Neuronal stem cell (in vitro differentiated cells): ENCODE data around the gene DUSP28.
A peak's percentile ranks its signal among the peaks of the same experiment; 100 is the strongest.

Experiments used
- DNase-seq: peaks from one replicate; pipeline ENCODE4 v3.0.0-alpha.2; 2013; ENCODE audit warnings: low spot score
- H2AFZ ChIP-seq: one replicate; pipeline ENCODE4 v1.6.1; 2013; ENCODE audit warnings: mild to moderate bottlenecking, low read length, inconsistent platforms
- H2AK5ac ChIP-seq: 2 replicates; pipeline ENCODE4 v1.6.1; 2013; ENCODE audit warnings: low read depth, mild to moderate bottlenecking, inconsistent platforms, low read length, moderate library complexity, mixed read lengths
- H2BK120ac ChIP-seq: 2 replicates; pipeline ENCODE4 v1.6.1; 2013; ENCODE audit warnings: low read depth, mild to moderate bottlenecking, inconsistent platforms, low read length, moderate library complexity, mixed read lengths
- H2BK12ac ChIP-seq: one replicate; pipeline ENCODE4 v1.6.1; 2013; ENCODE audit warnings: low read length, inconsistent platforms
- H2BK15ac ChIP-seq: 2 replicates; pipeline ENCODE4 v1.6.1; 2013; ENCODE audit warnings: mild to moderate bottlenecking, low read length, inconsistent platforms, mixed read lengths
- H2BK5ac ChIP-seq: one replicate; pipeline ENCODE4 v1.6.1; 2013; ENCODE audit warnings: inconsistent platforms, mild to moderate bottlenecking, low read length, moderate library complexity
- H3K14ac ChIP-seq: one replicate; pipeline ENCODE4 v1.6.1; 2013; ENCODE audit warnings: low read length, inconsistent platforms
- H3K18ac ChIP-seq: 2 replicates; pipeline ENCODE4 v1.6.1; 2013; ENCODE audit warnings: low read length, inconsistent platforms
- H3K23ac ChIP-seq: 2 replicates; pipeline ENCODE4 v1.6.1; 2013; ENCODE audit warnings: low read depth, mild to moderate bottlenecking, mixed read lengths, low read length, inconsistent platforms; ENCODE audit not compliant: poor library complexity
- H3K27ac ChIP-seq: replicated peaks from 3 replicates; pipeline ENCODE4 v1.5.1; 2013; ENCODE audit warnings: low read length, inconsistent platforms
- H3K27me3 ChIP-seq, 3 experiments: 2 replicates each; pipeline ENCODE4 v1.6.1; 2013; ENCODE audit warnings: low read length in 3 of 3, mild to moderate bottlenecking in 2 of 3, inconsistent platforms in 1 of 3, low read depth in 1 of 3, mixed read lengths in 1 of 3, moderate library complexity in 1 of 3; ENCODE audit not compliant: control insufficient read depth in 3 of 3, insufficient read depth in 3 of 3
- H3K36me3 ChIP-seq, 2 donors: replicated peaks in 1 of 2; 2 replicates each; pipeline ENCODE4 v1.6.1; 2013; ENCODE audit warnings: low read length in 2 of 2; ENCODE audit not compliant: control insufficient read depth in 2 of 2, insufficient read depth in 2 of 2
- H3K4ac ChIP-seq: 2 replicates; pipeline ENCODE4 v1.6.1; 2013; ENCODE audit warnings: inconsistent platforms, mild to moderate bottlenecking, low read length, moderate library complexity
- H3K4me1 ChIP-seq, 2 donors: 1 replicate in 1 of 2; 2 replicates in 1 of 2; pipeline ENCODE4 v1.6.1; 2013; ENCODE audit warnings: low read length in 2 of 2, low read depth in 1 of 2; ENCODE audit not compliant: control insufficient read depth in 2 of 2, insufficient read depth in 1 of 2
- H3K4me2 ChIP-seq: one replicate; pipeline ENCODE4 v1.6.1; 2013; ENCODE audit warnings: mild to moderate bottlenecking, low read length, inconsistent platforms; ENCODE audit not compliant: insufficient read depth, poor library complexity, severe bottlenecking
- H3K4me3 ChIP-seq, 2 donors: 2 replicates each; pipeline ENCODE4 v1.5.1; 2013; ENCODE audit warnings: low read length in 2 of 2, mild to moderate bottlenecking in 2 of 2, inconsistent platforms in 1 of 2, moderate library complexity in 1 of 2
- H3K79me1 ChIP-seq: one replicate; pipeline ENCODE4 v1.6.1; 2013; ENCODE audit warnings: low read depth, mild to moderate bottlenecking, inconsistent platforms, low read length, moderate library complexity
- H3K9ac ChIP-seq: one replicate; pipeline ENCODE4 v1.6.1; 2013; ENCODE audit warnings: mild to moderate bottlenecking, low read depth, low read length, inconsistent platforms; ENCODE audit not compliant: poor library complexity
- H3K9me3 ChIP-seq, 2 donors: replicated peaks in 1 of 2; 2 replicates each; pipeline versions ENCODE3 to v1.6.1; 2013; ENCODE audit warnings: low read length in 2 of 2, mild to moderate bottlenecking in 2 of 2, inconsistent platforms in 1 of 2, low read depth in 1 of 2, mixed read lengths in 1 of 2, moderate library complexity in 1 of 2; ENCODE audit not compliant: control insufficient read depth in 2 of 2, insufficient read depth in 1 of 2
- H4K8ac ChIP-seq: one replicate; pipeline ENCODE4 v1.6.1; 2013; ENCODE audit warnings: low read depth, mild to moderate bottlenecking, inconsistent platforms, low read length, moderate library complexity
- H4K91ac ChIP-seq: one replicate; pipeline ENCODE4 v1.6.1; 2013; ENCODE audit warnings: low read length, low read depth, mild to moderate bottlenecking, inconsistent platforms; ENCODE audit not compliant: poor library complexity
- WGBS, 2 donors: extraction: QIAGEN DNeasy Blood & Tissue Kit; methylation state at CpG; one replicate each; pipeline ENCODE4 v1.1.7; 2013; ENCODE audit warnings: missing lambda C conversion rate in 2 of 2, mixed read lengths in 1 of 2; ENCODE audit not compliant: insufficient read length in 2 of 2, insufficient replicate concordance in 1 of 2; ENCODE audit errors: extremely low coverage in 2 of 2; 5-methylcytosine and 5-hydroxymethylcytosine counted together

Gene DUSP28

GRCh38 chr2:240525802-240526201, 34.4 kb upstream of the DUSP28 start:
- no peak overlapping the region for H2AK5ac ChIP-seq
- H3K14ac ChIP-seq: peak overlapping the region; percentile 49
- no CpG with 5 or more reads among the region's 6 CpGs for WGBS, 2 donors
- no peaks in the 10 kb centered on the region for H3K4me1 ChIP-seq
- peaks cover 5 to 69% of the 10 kb centered on the region in 2 donors for H3K36me3 ChIP-seq
- H3K4me2 ChIP-seq: no peak overlapping the region
- peaks cover 41 to 51% of the 10 kb centered on the region in 2 donors for H3K9me3 ChIP-seq
- H3K18ac ChIP-seq: no peak overlapping the region
- peak overlapping the region in 1 of 2 donors; percentile 61 for H3K4me3 ChIP-seq
- H3K23ac ChIP-seq: no peak overlapping the region
- no peak overlapping the region for H3K9ac ChIP-seq
- H3K4ac ChIP-seq: no peak overlapping the region
- no peak for DNase-seq
- peaks cover 0 to under 1% (median 0%) of the 10 kb centered on the region in 3 experiments for H3K27me3 ChIP-seq
- H2AFZ ChIP-seq: no peak overlapping the region
- H3K79me1 ChIP-seq: no peaks in the 10 kb centered on the region
- no peak overlapping the region for H2BK12ac ChIP-seq
- H2BK120ac ChIP-seq: no peak overlapping the region
- no peak overlapping the region for H2BK15ac ChIP-seq
- no peak overlapping the region for H4K91ac ChIP-seq
- no peak overlapping the region for H4K8ac ChIP-seq
- no peak overlapping the region for H2BK5ac ChIP-seq
- H3K27ac ChIP-seq: no peak overlapping the region

- H2BK5ac ChIP-seq: no peak overlapping the region
- no peaks in the 10 kb centered on the region for H3K27me3 ChIP-seq
- no peaks in the 10 kb centered on the region for H3K4me1 ChIP-seq
- H3K23ac ChIP-seq: no peak overlapping the region
- H4K91ac ChIP-seq: peak overlapping the region; percentile 1
- no peak overlapping the region for H3K4ac ChIP-seq
- H3K79me1 ChIP-seq: no peaks in the 10 kb centered on the region
- peaks cover 41 to 58% of the 10 kb centered on the region in 2 donors for H3K9me3 ChIP-seq
- H3K4me3 ChIP-seq: no peak overlapping the region
- no peak overlapping the region for H3K27ac ChIP-seq
- no peak overlapping the region for H3K14ac ChIP-seq
- no peak overlapping the region for H3K18ac ChIP-seq
- no peak overlapping the region for H2AFZ ChIP-seq
- H3K4me2 ChIP-seq: no peak overlapping the region
- DNase-seq: no peak
- no peak overlapping the region for H4K8ac ChIP-seq
- no peak overlapping the region for H2BK120ac ChIP-seq
- no peak overlapping the region for H2BK12ac ChIP-seq
- no peak overlapping the region for H2BK15ac ChIP-seq
- no peak overlapping the region for H2AK5ac ChIP-seq
- WGBS, 2 donors: no CpG with 5 or more reads among the region's 4 CpGs
- H3K9ac ChIP-seq: no peak overlapping the region
- peaks cover 5 to 73% of the 10 kb centered on the region in 2 donors for H3K36me3 ChIP-seq
Observed at GRCh38 chr2:240526521-240526920, 33.6 kb upstream of the DUSP28 start.

GRCh38 chr2:240527153-240527750, 32.9 kb upstream of the DUSP28 start:
- Histone ChIP-seq H2AFZ (no peak overlapping the region), H3K4me1 (no peaks in the 10 kb centered on the region), H3K27me3 (no peaks in the 10 kb centered on the region), H3K14ac (no peak overlapping the region), H3K9me3 (peaks cover 41 to 65% of the 10 kb centered on the region in 2 donors), H3K9ac (peak overlapping the region; percentile 27), H2BK15ac (no peak overlapping the region), H3K36me3 (peaks cover 5 to 67% of the 10 kb centered on the region in 2 donors), H3K27ac (no peak overlapping the region), H3K4me2 (no peak overlapping the region), H3K4me3 (peak overlapping the region in 1 of 2 donors; percentile 33), H3K23ac (no peak overlapping the region), H3K18ac (no peak overlapping the region), H2BK5ac (no peak overlapping the region), H2AK5ac (no peak overlapping the region), H2BK12ac (no peak overlapping the region), H4K91ac (no peak overlapping the region), H4K8ac (no peak overlapping the region), H2BK120ac (no peak overlapping the region), H3K79me1 (no peaks in the 10 kb centered on the region), H3K4ac (no peak overlapping the region)
- DNase-seq: no peak
- 60% methylated on average over 1 of the region's 3 CpGs; no CpG with 5 or more reads in 1 of the 2 donors for WGBS, 2 donors

- Histone ChIP-seq H3K4me3 (no peak overlapping the region), H2BK120ac (no peak overlapping the region), H3K36me3 (peaks cover 5 to 57% of the 10 kb centered on the region in 2 donors), H3K14ac (no peak overlapping the region), H2BK15ac (no peak overlapping the region), H3K18ac (no peak overlapping the region), H2AFZ (no peak overlapping the region), H3K4ac (no peak overlapping the region), H4K91ac (no peak overlapping the region), H2BK5ac (no peak overlapping the region), H3K9me3 (peaks cover 41 to 77% of the 10 kb centered on the region in 2 donors), H3K27ac (no peak overlapping the region), H3K9ac (no peak overlapping the region), H3K4me1 (no peaks in the 10 kb centered on the region), H4K8ac (no peak overlapping the region), H3K23ac (no peak overlapping the region), H3K27me3 (no peaks in the 10 kb centered on the region), H3K79me1 (no peaks in the 10 kb centered on the region), H2BK12ac (no peak overlapping the region), H2AK5ac (no peak overlapping the region), H3K4me2 (no peak overlapping the region)
- WGBS, 2 donors: no CpG with 5 or more reads among the region's 13 CpGs
- DNase-seq: no peak
Observed at GRCh38 chr2:240528406-240529040, 31.6 kb upstream of the DUSP28 start.
